IgD-negative memory B cell (primary cell): ENCODE results near the gene NSMCE4A. TPM values are rescaled to one million over a fixed set of nuclear protein-coding genes. Genes with fewer than 3 reads are reported as not detected.
"Not testable (repeated sequence)": the region's sequence is repeated elsewhere in the genome, so short reads cannot be mapped to it uniquely, and the experiment has no call there.

ENCODE experiments used
- H3K27ac Mint-ChIP-seq, 3 donors: one replicate each; pipeline ENCODE4 v1.8.0; 2020 to 2022; ENCODE audit warnings: mild to moderate bottlenecking in 3 of 3, mixed read lengths in 3 of 3, moderate library complexity in 1 of 3
- H3K27me3 Mint-ChIP-seq: one replicate; pipeline ENCODE4 v1.8.0; 2021; ENCODE audit warnings: mixed read lengths
- H3K36me3 Mint-ChIP-seq: one replicate; pipeline ENCODE4 v1.8.0; 2020; ENCODE audit warnings: mild to moderate bottlenecking, mixed read lengths
- H3K4me1 Mint-ChIP-seq, 3 donors: one replicate each; pipeline ENCODE4 v1.8.0; 2020 to 2022; ENCODE audit warnings: mixed read lengths in 3 of 3, mild to moderate bottlenecking in 1 of 3
- H3K4me3 Mint-ChIP-seq, 4 donors: one replicate each; pipeline ENCODE4 v1.8.0; 2020 to 2022; ENCODE audit warnings: mild to moderate bottlenecking in 4 of 4, mixed read lengths in 4 of 4, moderate library complexity in 3 of 4
- H3K9me3 Mint-ChIP-seq, 3 donors: one replicate each; pipeline ENCODE4 v1.8.0; 2020 to 2021; ENCODE audit warnings: mixed read lengths in 3 of 3, mild to moderate bottlenecking in 1 of 3
- polyA plus RNA-seq: library from polyadenylated mRNA; unstranded; fragments of 300-500 nt; fragmentation: Illumina TruSeq; gene quantifications from one replicate; pipeline ENCODE4 v1.2.3, GENCODE V29; 2021

The NSMCE4A gene
- polyA plus RNA-seq, 1 donor from 2014 or later: 51.1 TPM

GRCh38 chr10:121974019-121974534 lies 940 bp downstream of the NSMCE4A start:
- H3K27ac Mint-ChIP-seq: peak overlapping the region in 1 of 3 donors; percentile 81
- no peaks in the 10 kb centered on the region for H3K27me3 Mint-ChIP-seq
- H3K36me3 Mint-ChIP-seq: no peaks in the 10 kb centered on the region
- H3K4me1 Mint-ChIP-seq: peaks cover 16 to 22% (median 20%) of the 10 kb centered on the region in 3 donors
- H3K9me3 Mint-ChIP-seq: no peaks in the 10 kb centered on the region
- H3K4me3 Mint-ChIP-seq: peak overlapping the region; percentile 81 to 94 (median 90)

DNA sequence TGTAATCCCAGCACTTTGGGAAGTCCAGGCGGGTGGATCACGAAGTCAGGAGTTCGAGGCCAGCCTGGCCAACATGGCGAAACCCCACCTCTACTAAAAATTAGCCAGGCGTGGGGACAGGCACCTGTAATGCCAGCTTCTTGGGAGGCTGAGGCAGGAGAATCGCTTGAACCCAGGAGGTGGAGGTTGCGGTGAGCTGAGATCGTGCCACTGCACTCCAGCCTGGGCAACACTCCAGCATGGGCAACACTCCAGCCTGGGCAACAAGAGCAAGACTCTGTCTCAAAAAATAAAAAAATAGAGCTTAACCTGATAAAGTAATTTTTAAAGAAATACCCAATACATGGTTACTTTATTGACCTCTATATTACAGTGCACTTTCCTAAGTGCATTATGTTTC lies 5.9 kb downstream of the NSMCE4A start:
- H3K27me3 Mint-ChIP-seq, H3K4me3 Mint-ChIP-seq, H3K27ac Mint-ChIP-seq, H3K36me3 Mint-ChIP-seq, H3K9me3 Mint-ChIP-seq: not testable (repeated sequence)
- peaks cover 14 to 16% (median 15%) of the 10 kb centered on the region in 3 donors for H3K4me1 Mint-ChIP-seq

GRCh38 chr10:121965996-121966395 lies 9.0 kb downstream of the NSMCE4A start:
- H3K36me3 Mint-ChIP-seq: peaks cover 9% of the 10 kb centered on the region
- H3K4me1 Mint-ChIP-seq: peaks cover 0 to 1% (median 0%) of the 10 kb centered on the region in 3 donors
- H3K4me3 Mint-ChIP-seq: no peak overlapping the region
- no peaks in the 10 kb centered on the region for H3K27me3 Mint-ChIP-seq
- no peak overlapping the region for H3K27ac Mint-ChIP-seq
- H3K9me3 Mint-ChIP-seq: no peaks in the 10 kb centered on the region

GRCh38 chr10:121961456-121961855 lies 13.6 kb downstream of the NSMCE4A start:
- Mint-ChIP-seq H3K36me3 (peaks cover 14% of the 10 kb centered on the region), H3K27ac (no peak overlapping the region), H3K4me1 (peaks cover 0 to 1% (median 0%) of the 10 kb centered on the region in 3 donors), H3K27me3 (no peaks in the 10 kb centered on the region), H3K9me3 (no peaks in the 10 kb centered on the region), H3K4me3 (no peak overlapping the region)

DNA sequence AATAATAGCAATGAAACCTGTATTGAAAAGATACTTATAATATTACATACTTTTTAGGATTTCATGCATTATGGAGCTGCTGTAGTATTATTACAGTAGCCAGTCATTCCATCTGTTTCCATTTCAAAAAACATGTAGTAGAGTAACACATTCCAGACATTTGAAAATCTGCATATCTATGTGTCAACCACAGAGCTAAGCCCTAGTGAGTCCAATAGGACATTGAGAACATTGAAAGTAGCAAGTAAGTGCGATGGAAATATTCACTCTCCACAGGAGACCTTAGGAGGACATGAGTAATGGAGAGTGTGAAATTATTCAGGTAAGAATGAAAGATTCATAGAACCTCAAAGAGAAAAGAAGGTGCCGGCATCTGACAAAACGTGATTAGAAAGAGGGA lies 15.3 kb downstream of the NSMCE4A start:
- peaks cover 9% of the 10 kb centered on the region for H3K36me3 Mint-ChIP-seq
- no peaks in the 10 kb centered on the region for H3K9me3 Mint-ChIP-seq
- no peaks in the 10 kb centered on the region for H3K27me3 Mint-ChIP-seq
- H3K27ac Mint-ChIP-seq: no peak overlapping the region
- H3K4me1 Mint-ChIP-seq: peaks cover 0 to 1% (median 0%) of the 10 kb centered on the region in 3 donors
- no peak overlapping the region for H3K4me3 Mint-ChIP-seq

DNA sequence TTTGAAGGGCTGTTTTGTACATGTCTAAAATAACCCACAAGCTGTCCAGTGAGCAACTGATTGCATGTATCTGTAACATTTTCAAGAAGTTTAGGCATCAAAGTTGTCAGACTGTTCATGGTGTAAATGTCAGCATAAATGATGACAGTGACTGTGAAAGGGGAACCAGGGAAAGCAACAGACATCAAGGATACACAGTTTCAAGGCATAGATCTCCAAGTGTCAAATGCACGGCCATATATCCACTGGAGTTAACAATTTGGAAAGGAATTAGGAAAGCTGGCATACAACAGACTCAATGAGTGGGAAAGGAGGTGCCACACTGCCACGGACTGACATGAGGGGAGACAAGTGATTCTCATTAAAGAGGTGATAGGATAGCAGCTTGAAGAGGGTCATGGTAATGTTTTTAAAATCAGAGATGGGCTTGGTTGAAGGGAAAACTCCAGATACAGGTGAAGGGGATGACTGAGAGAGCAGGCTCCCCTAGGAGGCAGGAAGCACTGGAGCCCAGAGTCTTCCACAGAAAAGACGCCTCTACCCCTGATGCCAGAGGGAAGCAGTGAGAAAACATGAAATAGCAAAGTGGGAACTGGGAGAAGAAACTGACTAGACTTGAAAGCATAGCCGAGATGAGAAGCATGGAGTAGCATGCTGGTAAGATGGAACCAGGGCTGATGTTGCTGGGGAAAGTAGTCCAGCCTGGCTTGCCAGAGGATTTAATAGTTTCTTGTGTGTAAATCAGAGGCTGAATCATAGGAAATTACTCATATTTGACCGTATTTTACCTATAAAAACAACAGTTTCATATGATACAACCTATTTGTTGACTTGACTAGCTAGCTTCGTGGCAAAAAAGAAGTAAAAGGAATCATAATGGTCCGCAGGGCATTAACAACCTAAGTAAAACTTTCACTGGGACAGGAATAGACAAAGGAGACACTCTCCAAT lies 18.6 kb downstream of the NSMCE4A start:
- Mint-ChIP-seq H3K27ac (no peak overlapping the region), H3K36me3 (peaks cover 12% of the 10 kb centered on the region), H3K27me3 (no peaks in the 10 kb centered on the region), H3K9me3 (peaks cover 0 to 4% (median 0%) of the 10 kb centered on the region in 3 donors), H3K4me1 (peaks cover 0 to 1% (median 0%) of the 10 kb centered on the region in 3 donors), H3K4me3 (no peak overlapping the region)

DNA sequence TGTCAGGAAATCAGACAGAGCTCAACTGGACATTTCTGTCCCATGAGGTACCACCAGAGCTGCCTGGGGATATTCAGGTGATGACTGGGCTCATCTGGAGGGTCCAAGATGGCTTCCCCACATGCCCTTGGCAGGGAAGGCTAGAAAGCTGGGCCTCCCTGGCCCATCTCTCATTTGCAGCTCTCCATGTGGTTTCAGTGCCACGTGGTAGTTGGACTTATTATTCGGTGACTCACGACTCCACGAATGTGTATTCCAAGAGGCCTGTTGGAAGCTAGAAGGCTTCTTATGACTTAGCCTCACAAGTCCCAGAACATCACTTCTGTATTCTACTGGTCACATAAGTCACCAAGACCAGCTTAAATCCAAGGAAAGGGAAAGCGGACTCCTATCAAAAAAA lies 22.8 kb downstream of the NSMCE4A start:
- Mint-ChIP-seq H3K27me3 (no peaks in the 10 kb centered on the region), H3K4me1 (peaks cover 0 to 1% (median 0%) of the 10 kb centered on the region in 3 donors), H3K36me3 (peaks cover 12% of the 10 kb centered on the region), H3K4me3 (no peak overlapping the region), H3K27ac (no peak overlapping the region), H3K9me3 (peaks cover 0 to 4% (median 0%) of the 10 kb centered on the region in 3 donors)

DNA sequence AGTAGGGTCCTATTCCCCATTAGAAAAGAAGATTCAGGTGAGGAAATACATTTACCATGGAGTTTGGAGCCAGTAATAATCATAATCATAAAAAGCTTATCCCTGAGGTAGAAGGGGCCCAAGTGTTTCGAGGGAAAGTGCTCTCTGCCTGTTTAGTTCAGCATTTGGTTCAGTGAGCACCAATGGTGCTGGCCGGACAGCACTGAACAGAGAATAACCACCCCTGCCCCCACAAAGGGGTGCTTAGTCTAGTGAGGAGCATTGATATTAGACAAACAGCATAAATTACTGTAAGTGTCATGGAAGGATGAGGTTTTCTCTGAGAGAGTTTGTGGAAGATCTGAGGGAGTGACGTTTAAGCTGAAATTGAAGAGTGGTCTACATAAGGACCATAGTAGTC lies 25.6 kb downstream of the NSMCE4A start:
- peak overlapping the region in 1 of 3 donors; percentile 1 for H3K27ac Mint-ChIP-seq
- H3K4me1 Mint-ChIP-seq: peaks cover 0 to 1% (median 0%) of the 10 kb centered on the region in 3 donors
- no peak overlapping the region for H3K4me3 Mint-ChIP-seq
- peaks cover 0 to 4% (median 0%) of the 10 kb centered on the region in 3 donors for H3K9me3 Mint-ChIP-seq
- H3K27me3 Mint-ChIP-seq: no peaks in the 10 kb centered on the region
- H3K36me3 Mint-ChIP-seq: peaks cover 9% of the 10 kb centered on the region

DNA sequence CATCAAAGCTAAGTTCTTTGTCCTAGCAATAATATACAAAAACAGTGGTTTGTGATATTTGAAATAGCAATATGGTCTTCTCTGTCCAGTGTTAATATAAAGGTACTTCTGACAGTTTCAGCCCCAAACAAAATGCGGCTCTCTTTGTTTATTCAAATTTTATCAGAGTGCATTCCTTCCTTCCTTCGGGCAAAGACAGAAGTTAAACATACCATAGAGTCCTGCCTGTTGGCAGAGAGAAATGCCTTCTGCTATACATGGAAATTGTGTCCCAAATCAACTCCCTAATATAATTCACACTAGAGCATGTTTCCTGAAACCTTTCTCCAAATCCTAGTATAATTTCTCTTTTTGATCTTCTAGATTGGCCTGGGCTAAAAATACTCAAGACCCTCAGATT lies 26.0 kb downstream of the NSMCE4A start:
- Mint-ChIP-seq H3K27ac (no peak overlapping the region), H3K4me1 (peaks cover 0 to 1% (median 0%) of the 10 kb centered on the region in 3 donors), H3K4me3 (no peak overlapping the region), H3K36me3 (peaks cover 9% of the 10 kb centered on the region), H3K9me3 (peaks cover 0 to 4% (median 0%) of the 10 kb centered on the region in 3 donors), H3K27me3 (no peaks in the 10 kb centered on the region)

GRCh38 chr10:121947343-121948330 lies 27.4 kb downstream of the NSMCE4A start:
- Mint-ChIP-seq H3K9me3 (peaks cover 0 to 2% (median 0%) of the 10 kb centered on the region in 3 donors), H3K27me3 (no peaks in the 10 kb centered on the region), H3K36me3 (peaks cover 5% of the 10 kb centered on the region), H3K27ac (peak overlapping the region in 1 of 3 donors; percentile 17), H3K4me1 (no peaks in the 10 kb centered on the region), H3K4me3 (no peak overlapping the region)

GRCh38 chr10:121942749-121943416 lies 32.1 kb downstream of the NSMCE4A start:
- Mint-ChIP-seq H3K4me3 (no peak overlapping the region), H3K36me3 (no peaks in the 10 kb centered on the region), H3K4me1 (no peaks in the 10 kb centered on the region), H3K27me3 (peaks cover under 1% of the 10 kb centered on the region), H3K9me3 (peaks cover 0 to 5% (median 0%) of the 10 kb centered on the region in 3 donors), H3K27ac (no peak overlapping the region)

- no peak overlapping the region for H3K4me3 Mint-ChIP-seq
- H3K4me1 Mint-ChIP-seq: no peaks in the 10 kb centered on the region
- no peak overlapping the region for H3K27ac Mint-ChIP-seq
- no peaks in the 10 kb centered on the region for H3K36me3 Mint-ChIP-seq
- H3K27me3 Mint-ChIP-seq: peaks cover 2% of the 10 kb centered on the region
- peaks cover 0 to 5% (median 0%) of the 10 kb centered on the region in 3 donors for H3K9me3 Mint-ChIP-seq
These were observed 33.5 kb downstream of the NSMCE4A start for GRCh38 chr10:121941532-121941931.

DNA sequence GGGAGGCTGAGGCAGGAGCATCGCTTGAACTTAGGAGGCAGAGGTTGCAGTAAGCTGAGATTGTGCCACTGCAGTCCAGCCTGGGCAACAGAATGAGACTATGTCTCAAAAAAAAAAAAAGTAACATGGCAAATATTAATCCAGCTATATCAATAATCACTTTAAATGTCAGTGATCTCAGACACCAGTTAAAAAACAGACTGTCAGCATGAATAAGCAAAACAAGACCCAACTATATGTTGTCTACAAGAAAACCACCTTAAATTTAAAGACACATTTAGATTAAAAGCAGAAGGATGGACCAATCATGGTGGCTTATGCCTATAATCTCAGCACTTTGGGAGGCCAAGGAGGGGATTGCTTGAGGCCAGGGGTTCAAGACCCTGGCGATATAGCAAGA lies 38.7 kb downstream of the NSMCE4A start:
- H3K36me3 Mint-ChIP-seq: peaks cover 2% of the 10 kb centered on the region
- no peak overlapping the region for H3K27ac Mint-ChIP-seq
- peaks cover 0 to 5% (median 0%) of the 10 kb centered on the region in 3 donors for H3K9me3 Mint-ChIP-seq
- H3K4me1 Mint-ChIP-seq: peaks cover 0 to 2% (median 0%) of the 10 kb centered on the region in 3 donors
- no peak overlapping the region for H3K4me3 Mint-ChIP-seq
- H3K27me3 Mint-ChIP-seq: peaks cover 2% of the 10 kb centered on the region

DNA sequence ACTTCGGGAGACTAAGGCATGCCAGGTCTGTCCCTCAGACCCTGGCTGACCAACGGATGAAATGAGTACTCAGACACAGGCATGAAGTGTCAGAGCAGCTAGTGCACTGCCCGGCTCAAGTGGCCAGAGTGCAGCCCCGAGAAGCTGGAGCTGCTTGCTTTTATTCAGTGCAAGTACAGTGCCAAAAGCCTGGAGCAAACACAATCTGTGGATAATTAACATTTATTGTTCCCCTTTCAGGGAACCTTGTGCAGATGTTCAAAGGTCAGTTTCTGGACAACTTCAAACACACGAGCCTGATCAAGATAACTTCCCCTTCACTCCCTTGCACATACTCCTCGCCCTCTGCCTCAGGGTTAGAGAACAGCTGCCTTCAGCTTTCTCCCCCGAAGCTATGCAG lies 39.3 kb downstream of the NSMCE4A start:
- Mint-ChIP-seq H3K27ac (no peak overlapping the region), H3K4me3 (no peak overlapping the region), H3K4me1 (peaks cover 0 to 4% (median 0%) of the 10 kb centered on the region in 3 donors), H3K36me3 (peaks cover 2% of the 10 kb centered on the region), H3K9me3 (peaks cover 0 to 5% (median 0%) of the 10 kb centered on the region in 3 donors), H3K27me3 (peaks cover 2% of the 10 kb centered on the region)
